NK-92 (cell line): ENCODE results near the gene KREMEN1.
"Not testable (repeated sequence)": the region's sequence is repeated elsewhere in the genome, so short reads cannot be mapped to it uniquely, and the experiment has no call there.

Source experiments
- DNase-seq: peaks from one replicate; lab custom pipeline; 2025; ENCODE audit not compliant: unreplicated experiment; lab: John Stamatoyannopoulos, UW

KREMEN1 gene

GRCh38 chr22:29072979-29073617, at the start of gene KREMEN1:
Gene KREMEN1, plus strand, starts transcription at chr22:29073035. Its CDS starts 96 bp downstream, at chr22:29073131.
- no peak for DNase-seq

DNA sequence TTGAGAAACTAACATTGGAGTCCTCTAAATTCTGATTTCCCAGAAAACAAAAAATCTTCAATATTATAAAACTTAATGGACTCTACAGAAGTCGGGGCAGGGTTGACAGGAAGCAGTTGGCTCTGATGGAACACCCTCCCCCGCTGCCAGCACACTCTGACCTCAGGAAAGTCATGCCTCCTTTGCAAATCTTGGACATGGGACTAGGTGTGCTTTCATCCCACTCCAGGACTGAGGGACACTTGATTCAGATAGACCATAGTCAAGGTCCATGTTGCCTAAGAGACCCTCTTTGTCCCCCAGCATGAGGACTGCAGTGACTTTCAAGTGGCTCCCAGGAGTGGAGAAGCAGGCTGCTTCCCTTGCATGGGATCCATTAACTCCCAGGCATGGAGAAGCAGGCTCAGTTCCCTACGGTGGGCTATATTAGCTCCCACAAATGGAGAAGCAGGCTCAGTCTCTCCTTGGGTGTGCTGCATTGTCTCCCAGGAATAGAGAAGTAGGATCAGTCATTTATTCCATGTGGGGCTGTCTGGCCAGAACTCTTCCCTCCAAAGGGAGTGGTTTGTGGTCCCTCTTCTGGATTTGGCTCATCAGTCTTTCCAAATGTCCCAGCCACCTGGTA, 49.6 kb upstream of the KREMEN1 start:
- no peak for DNase-seq

GRCh38 chr22:29026579-29026978, 46.3 kb upstream of the KREMEN1 start:
- DNase-seq: no peak

DNA sequence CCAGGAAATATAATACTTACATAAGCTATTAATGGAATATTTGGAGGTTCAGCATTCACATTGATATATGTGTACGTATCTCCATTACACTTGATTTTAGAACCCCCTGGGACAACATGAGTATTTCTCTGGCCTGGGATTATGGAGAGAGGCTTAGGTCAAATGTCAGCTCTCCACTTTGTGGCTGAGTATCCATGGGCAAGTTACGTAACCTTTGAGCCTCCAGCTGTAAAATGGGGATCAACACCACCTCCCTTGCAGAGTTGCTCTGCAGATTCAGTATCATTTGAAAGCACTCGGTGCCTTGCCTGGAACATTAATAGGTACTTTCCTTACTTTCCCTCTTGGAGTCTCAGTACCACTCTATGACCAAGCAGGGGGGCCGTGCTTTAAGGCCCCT, 44.4 kb upstream of the KREMEN1 start:
- no peak for DNase-seq

DNA sequence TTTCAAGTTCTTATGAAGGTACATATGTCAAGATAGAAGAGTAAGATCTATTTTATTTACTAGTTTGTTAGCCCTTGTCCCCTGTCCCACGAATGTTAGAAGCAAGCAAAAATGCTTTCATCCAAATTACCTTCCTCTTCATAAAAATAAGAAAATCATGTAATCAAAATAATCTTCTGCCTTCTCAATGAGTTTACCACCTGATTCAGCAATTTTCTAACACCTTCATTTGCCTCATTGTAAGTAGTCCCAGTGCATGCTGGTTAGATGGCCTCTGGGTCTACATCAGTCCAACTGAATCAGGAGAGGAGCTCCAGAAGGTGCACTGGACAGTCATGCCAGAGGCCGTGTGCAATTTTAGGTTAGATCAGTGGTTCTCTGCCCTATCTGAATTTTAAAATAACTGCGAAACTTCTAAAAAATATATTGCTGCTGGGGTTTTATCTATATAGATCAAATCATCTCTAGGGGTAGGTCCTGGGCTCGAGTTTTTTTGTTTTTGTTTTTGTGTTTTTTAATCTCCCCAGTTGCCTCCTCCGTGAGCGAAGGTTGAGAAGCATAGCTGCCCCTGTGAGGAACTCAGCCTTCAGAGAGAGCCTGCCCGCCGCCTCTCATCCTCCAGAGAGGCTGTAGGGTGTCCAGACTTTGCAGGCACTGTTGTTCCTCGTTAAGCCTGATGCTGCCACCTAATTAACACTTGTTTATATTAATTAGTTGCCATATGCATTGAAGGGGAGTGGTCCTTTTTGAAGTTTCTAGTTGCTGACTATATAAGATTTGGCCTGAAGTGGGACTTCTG, 43.4 kb upstream of the KREMEN1 start:
- no peak for DNase-seq

DNA sequence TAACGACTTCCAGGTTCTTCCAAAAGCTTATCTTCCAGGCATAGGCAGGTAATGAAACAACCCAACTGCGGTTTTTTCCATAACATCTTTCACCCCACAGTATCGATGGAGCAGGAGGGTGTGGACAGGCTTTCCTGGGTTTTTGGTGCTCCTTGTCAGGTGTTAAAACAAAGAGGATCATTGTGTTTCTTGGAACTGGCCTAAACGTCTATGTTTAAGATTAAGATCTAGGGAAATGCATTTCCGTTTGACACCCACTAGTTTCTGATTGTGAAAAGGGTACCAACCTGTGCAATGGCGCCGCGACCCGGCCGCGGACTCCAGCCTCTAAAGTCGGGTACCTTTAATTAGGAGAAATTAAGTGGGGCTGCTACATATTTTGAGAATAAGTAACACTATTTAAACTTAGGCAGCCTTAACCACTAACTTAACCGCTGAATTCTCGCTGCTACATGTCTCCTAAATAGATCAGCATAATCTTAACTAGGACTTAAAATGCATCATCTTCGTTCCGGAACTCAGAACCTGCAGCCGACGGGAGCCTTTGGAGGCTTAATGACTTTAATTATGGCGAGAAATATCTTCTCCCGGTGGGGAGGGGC, 42.7 kb upstream of the KREMEN1 start:
- no peak for DNase-seq

GRCh38 chr22:29030618-29031226, 42.1 kb upstream of the KREMEN1 start:
- no peak for DNase-seq

DNA sequence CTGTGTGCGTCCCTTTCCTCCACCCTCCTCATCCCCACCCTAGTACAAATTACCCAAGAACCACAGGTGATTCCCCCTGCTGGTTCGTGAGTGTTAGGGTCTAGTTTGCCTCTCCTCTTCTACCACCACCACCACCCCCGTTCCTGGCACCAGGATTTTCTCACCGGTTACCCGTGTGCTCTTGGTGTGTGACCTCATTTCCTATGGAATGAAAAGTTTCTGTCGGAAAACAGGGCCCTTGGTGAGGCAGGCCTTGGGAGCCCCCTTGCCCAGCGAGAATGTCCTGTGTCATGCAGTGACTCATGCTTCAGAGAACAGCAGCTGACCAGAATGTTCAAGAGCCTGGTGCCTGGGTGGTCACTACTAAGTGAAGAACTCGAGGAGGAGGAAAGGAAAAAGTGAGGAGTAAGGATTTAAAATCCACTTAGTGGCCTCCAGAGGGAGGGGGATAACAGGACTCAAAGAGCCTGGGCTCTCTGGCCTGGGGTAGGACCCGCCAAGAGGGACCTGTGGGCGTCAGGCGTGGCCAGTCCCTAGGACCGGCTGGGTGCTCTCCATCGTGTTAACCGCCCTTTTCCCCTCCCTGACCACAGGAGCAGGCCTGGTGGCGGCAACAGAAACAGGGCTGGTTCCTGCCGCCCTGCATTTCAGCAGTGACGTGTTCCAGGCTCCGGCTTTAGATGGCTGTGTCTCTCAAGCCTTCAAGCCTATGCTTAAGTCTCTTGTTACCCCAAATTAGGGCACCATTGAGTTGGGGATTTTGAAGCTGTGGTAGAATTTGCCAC, 41.4 kb upstream of the KREMEN1 start:
- no peak for DNase-seq

GRCh38 chr22:29032014-29032475, 40.8 kb upstream of the KREMEN1 start:
- no peak for DNase-seq

DNA sequence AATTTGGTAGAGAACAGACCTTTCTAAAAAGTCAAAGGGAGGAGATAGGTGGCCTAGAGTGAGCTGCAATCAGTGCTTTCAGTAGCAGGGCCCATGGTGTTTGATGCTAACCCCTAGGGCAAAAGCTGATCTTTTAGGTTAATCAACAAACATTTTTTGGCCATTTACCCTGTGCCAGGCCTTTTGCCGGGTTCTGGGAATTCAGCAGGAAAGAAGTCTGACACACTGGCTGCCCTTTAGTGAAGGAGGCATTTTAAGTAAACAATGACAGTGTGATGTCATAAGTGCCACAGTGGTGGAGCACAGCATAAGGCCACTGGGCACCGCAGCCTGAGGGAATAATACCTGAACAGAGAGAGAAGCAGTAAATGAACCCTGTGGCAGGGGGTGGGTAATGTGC, 40.3 kb upstream of the KREMEN1 start:
- DNase-seq: no peak

- no peak for DNase-seq
These were observed 35.4 kb upstream of the KREMEN1 start for GRCh38 chr22:29037340-29037932.

- DNase-seq: no peak
These were observed 33.7 kb upstream of the KREMEN1 start for GRCh38 chr22:29039148-29039547.

DNA sequence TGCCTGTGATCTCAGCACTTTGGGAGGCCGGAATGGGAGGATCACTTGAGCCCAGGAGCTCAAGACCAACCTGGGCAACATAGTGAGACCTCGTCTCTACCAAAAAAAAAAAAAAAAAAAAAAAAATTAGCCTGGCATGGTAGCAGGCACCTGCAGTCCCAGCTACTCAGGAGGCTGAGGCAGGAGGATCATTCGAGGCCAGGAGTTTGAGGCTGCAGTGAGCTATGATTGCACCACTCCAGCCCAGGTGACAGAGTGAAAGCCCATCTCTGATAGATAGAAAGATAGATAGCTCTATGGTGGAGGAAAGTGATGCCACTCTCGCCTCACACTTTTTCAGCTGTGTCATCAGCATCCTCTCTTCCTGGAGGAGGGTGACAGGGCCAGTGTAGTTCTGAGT, 33.2 kb upstream of the KREMEN1 start:
- not testable (repeated sequence) for DNase-seq

- DNase-seq: no peak
These were observed 32.2 kb upstream of the KREMEN1 start for GRCh38 chr22:29040385-29041275.

- DNase-seq: no peak
These were observed 31.4 kb upstream of the KREMEN1 start for GRCh38 chr22:29041408-29041807.

DNA sequence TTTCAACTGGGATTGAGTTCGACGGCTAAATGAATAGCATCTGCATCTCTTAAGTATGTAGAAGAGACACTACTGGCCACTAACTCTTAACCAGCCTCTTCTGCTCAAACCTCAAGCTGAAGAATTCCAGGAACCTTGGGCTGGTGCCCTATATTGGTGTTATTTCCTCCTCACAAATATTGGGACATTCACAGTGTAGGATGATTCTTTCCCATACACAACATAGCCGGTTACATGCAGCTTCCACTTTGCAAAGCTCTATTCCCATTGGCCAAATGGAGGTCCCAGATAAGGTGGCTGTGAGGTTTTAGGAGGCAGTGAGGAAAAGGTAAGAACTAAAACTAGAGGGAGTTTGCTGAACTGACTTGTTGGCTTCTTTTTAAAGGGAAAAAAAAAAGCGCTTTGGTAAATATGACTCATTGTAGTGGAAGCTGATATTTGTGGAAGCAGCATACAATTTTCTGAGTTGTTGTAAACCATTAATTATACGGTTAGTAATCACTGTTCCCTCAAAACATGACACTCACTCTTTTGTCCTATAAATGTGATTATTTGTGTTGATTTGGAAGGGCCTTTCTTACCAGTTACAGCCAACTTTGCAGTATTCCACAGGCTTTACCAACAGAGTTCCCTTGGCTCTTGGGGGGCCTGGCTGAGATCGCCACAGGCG, 28.8 kb upstream of the KREMEN1 start:
- no peak for DNase-seq

DNA sequence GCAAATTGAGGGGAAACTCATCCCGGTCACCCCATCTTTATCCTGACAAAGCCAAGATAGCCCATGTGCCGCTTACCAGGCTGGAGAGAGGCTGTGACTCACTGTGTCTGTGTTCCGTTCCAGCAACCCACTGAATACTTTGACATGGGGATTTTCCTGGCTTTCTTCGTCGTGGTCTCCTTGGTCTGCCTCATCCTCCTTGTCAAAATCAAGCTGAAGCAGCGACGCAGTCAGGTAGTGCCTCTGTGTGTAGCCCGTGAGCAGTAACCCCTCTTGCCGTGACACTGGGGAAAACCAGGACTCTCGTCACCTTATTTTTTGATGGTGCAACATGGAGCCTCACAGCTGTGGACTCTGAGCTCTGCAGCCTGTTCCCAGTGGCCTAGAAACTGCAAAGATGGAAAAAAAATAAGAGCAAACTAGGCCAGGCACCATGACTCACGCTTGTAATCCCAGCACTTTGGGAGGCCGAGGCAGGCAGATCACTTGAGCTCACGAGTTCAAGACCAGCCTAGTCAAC, 28.1 kb upstream of the KREMEN1 start:
- no peak for DNase-seq
